Astrocyte (in vitro differentiated cells and primary cell): ENCODE results near the gene PLEKHG4. TPM values are rescaled to one million over a fixed set of nuclear protein-coding genes. Genes with fewer than 3 reads are reported as not detected.

Source experiments
- DNase-seq: peaks from one replicate; pipeline ENCODE4 v3.0.0-alpha.2; 2010; ENCODE audit warnings: low read depth
- FAIRE-seq: peaks from 2 replicates; lab custom pipeline; 2011; peaks lifted over from hg19 to GRCh38; lab: Jason Lieb, UNC
- H2AFZ ChIP-seq: 2 replicates; pipeline ENCODE4 v1.6.0; 2012; ENCODE audit warnings: low read depth, low read length, inconsistent platforms
- H3K27ac ChIP-seq: 2 replicates; pipeline ENCODE4 v1.5.1; 2011; ENCODE audit warnings: low read depth, low read length, inconsistent platforms
- H3K27me3 ChIP-seq: 2 replicates; pipeline ENCODE4 v1.6.0; 2011; ENCODE audit warnings: low read length, inconsistent platforms; ENCODE audit not compliant: insufficient read depth
- H3K36me3 ChIP-seq: 2 replicates; pipeline ENCODE4 v1.5.1; 2011; ENCODE audit warnings: low read length, inconsistent platforms; ENCODE audit not compliant: insufficient read depth
- H3K4me1 ChIP-seq: 2 replicates; pipeline ENCODE4 v1.5.1; 2011; ENCODE audit warnings: low read length, inconsistent platforms; ENCODE audit not compliant: insufficient read depth
- H3K4me2 ChIP-seq: 2 replicates; pipeline ENCODE4 v1.6.0; 2012; ENCODE audit warnings: low read length, inconsistent platforms
- H3K4me3 ChIP-seq: 2 replicates; pipeline ENCODE4 v1.5.1; 2011; ENCODE audit warnings: low read depth, mild to moderate bottlenecking, low read length, inconsistent platforms; ENCODE audit not compliant: insufficient read depth
- H3K79me2 ChIP-seq: 2 replicates; pipeline ENCODE4 v1.6.0; 2012; ENCODE audit warnings: mild to moderate bottlenecking, low read length, inconsistent platforms; ENCODE audit not compliant: insufficient read depth
- H3K9ac ChIP-seq: 2 replicates; pipeline ENCODE4 v1.6.0; 2012; ENCODE audit warnings: mild to moderate bottlenecking, low read length, inconsistent platforms
- H3K9me3 ChIP-seq: 2 replicates; pipeline ENCODE4 v1.5.1; 2012; ENCODE audit warnings: low read depth, mild to moderate bottlenecking, low read length, inconsistent platforms; ENCODE audit not compliant: insufficient read depth
- H4K20me1 ChIP-seq: 2 replicates; pipeline ENCODE4 v1.6.0; 2012; ENCODE audit warnings: low read length, inconsistent platforms; ENCODE audit not compliant: insufficient read depth
- H3K27ac Mint-ChIP-seq: one replicate; pipeline ENCODE4 v1.8.0; 2021; ENCODE audit warnings: mild to moderate bottlenecking, mixed read lengths; ENCODE audit not compliant: unreplicated experiment
- H3K27me3 Mint-ChIP-seq: one replicate; pipeline ENCODE4 v1.8.0; 2021; ENCODE audit warnings: low read depth, mixed read lengths; ENCODE audit not compliant: unreplicated experiment
- H3K36me3 Mint-ChIP-seq: one replicate; pipeline ENCODE4 v1.8.0; 2021; ENCODE audit warnings: low read depth, mixed read lengths; ENCODE audit not compliant: unreplicated experiment
- H3K4me1 Mint-ChIP-seq: one replicate; pipeline ENCODE4 v1.8.0; 2021; ENCODE audit warnings: low read depth, mixed read lengths; ENCODE audit not compliant: unreplicated experiment
- H3K4me3 Mint-ChIP-seq: one replicate; pipeline ENCODE4 v1.8.0; 2021; ENCODE audit warnings: mild to moderate bottlenecking, moderate library complexity, mixed read lengths; ENCODE audit not compliant: unreplicated experiment
- H3K9me3 Mint-ChIP-seq: one replicate; pipeline ENCODE4 v1.8.0; 2021; ENCODE audit warnings: mild to moderate bottlenecking, mixed read lengths; ENCODE audit not compliant: unreplicated experiment
- CTCF ChIP-seq: IDR thresholded peaks from 2 replicates; pipeline ENCODE4 v1.5.1; 2011; ENCODE audit warnings: low read depth, mild to moderate bottlenecking, inconsistent platforms, low read length, moderate library complexity; ENCODE audit not compliant: insufficient read depth
- EZH2 ChIP-seq: IDR thresholded peaks from 2 replicates; pipeline ENCODE4 v1.6.1; 2012; ENCODE audit warnings: mild to moderate bottlenecking, low read length, inconsistent platforms; ENCODE audit not compliant: insufficient read depth
- total RNA-seq: library from RNA; stranded (reverse); gene quantifications from 2 replicates; pipeline ENCODE4 v1.2.1, GENCODE V29; 2021

PLEKHG4 gene
- total RNA-seq, 1 donor from 2014 or later = 2.4 TPM

- TF ChIP-seq CTCF = no peak
- TF ChIP-seq EZH2 = no peak
- DNase-seq = no peak
- Histone ChIP-seq H3K4me2 (peak within 1 kb of the TSS; percentile 95), H4K20me1 (no peaks in the 10 kb centered on the region), H3K27me3 (no peaks in the 10 kb centered on the region), H3K4me3 (peak within 1 kb of the TSS; percentile 63), H3K79me2 (peaks cover 25% of the 10 kb centered on the region), H3K9ac (peak within 1 kb of the TSS; percentile 78), H3K36me3 (no peaks in the 10 kb centered on the region), H3K4me1 (peaks cover 45% of the 10 kb centered on the region), H3K27ac (peak within 1 kb of the TSS; percentile 20), H2AFZ (peak within 1 kb of the TSS; percentile 77), H3K9me3 (no peaks in the 10 kb centered on the region)
- Mint-ChIP-seq H3K4me3 (peak within 1 kb of the TSS; percentile 89), H3K9me3 (no peaks in the 10 kb centered on the region), H3K27ac (peak within 1 kb of the TSS; percentile 64), H3K36me3 (no peaks in the 10 kb centered on the region), H3K27me3 (peaks cover 16% of the 10 kb centered on the region), H3K4me1 (peaks cover 27% of the 10 kb centered on the region)
- FAIRE-seq = no peak
Measured at GRCh38 chr16:67248401-67249177, 30.7 kb upstream of the PLEKHG4 start, which contains the start of gene SLC9A5. SLC9A5 (plus strand) TSS chr16:67248979; CDS start chr16:67249015, 36 bp downstream.

GRCh38 chr16:67249178-67250044 lies 29.9 kb upstream of the PLEKHG4 start:
- Mint-ChIP-seq H3K4me3 (peak overlapping the region; percentile 70), H3K27me3 (peaks cover 16% of the 10 kb centered on the region), H3K27ac (peak overlapping the region; percentile 15), H3K4me1 (peaks cover 21% of the 10 kb centered on the region), H3K36me3 (no peaks in the 10 kb centered on the region), H3K9me3 (no peaks in the 10 kb centered on the region)
- H2AFZ ChIP-seq = peak overlapping the region; percentile 77
- FAIRE-seq (no peak), DNase-seq (no peak)
- H3K4me2 ChIP-seq = peak overlapping the region; percentile 95
- H3K4me3 ChIP-seq = peak overlapping the region; percentile 63
- no peaks in the 10 kb centered on the region for H3K27me3 ChIP-seq
- TF ChIP-seq CTCF = no peak
- TF ChIP-seq EZH2 = no peak
- H3K9me3 ChIP-seq = no peaks in the 10 kb centered on the region
- no peaks in the 10 kb centered on the region for H4K20me1 ChIP-seq
- H3K36me3 ChIP-seq = no peaks in the 10 kb centered on the region
- peaks cover 17% of the 10 kb centered on the region for H3K79me2 ChIP-seq
- H3K9ac ChIP-seq = peak overlapping the region; percentile 78
- H3K4me1 ChIP-seq = peaks cover 38% of the 10 kb centered on the region
- no peak overlapping the region for H3K27ac ChIP-seq
